ENCODE data around the gene OTOP3. TPM values are rescaled to one million over a fixed set of nuclear protein-coding genes. Genes with fewer than 3 reads are reported as not detected.

OTOP3 gene
- total and polyA plus RNA-seq, 2 of the 4 experiments (the other 2 are of a cell fraction), result not detected

DNA sequence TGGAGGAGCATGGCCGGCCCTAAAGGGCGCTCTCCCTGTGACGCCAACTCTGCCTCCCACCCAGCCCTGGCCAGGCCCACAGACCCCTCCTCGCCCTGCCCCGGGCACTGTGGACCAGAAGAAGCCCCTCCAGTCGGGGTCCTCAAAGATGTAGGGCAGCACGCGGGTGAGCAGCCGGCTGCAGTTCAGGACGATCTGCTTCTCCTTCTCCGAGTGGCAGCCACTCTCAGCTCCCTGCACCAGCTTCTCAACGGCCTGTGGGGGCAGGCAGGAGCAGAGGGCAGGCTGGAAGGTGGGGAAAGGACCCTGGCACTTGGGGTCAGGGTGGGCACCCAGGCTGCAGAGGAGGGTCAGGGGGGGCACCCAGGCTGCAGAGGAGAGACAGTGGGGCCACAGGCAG is 28.0 kb downstream of the OTOP3 start:
- Histone ChIP-seq H2AK5ac (ENCODE audit: low read depth, low read length) (no peak overlapping the region), H2AFZ (replicated peaks; ENCODE audit: low read length, poor library complexity) (peak overlapping the region; percentile 33), H4K5ac (ENCODE audit: low read depth, low read length) (no peak overlapping the region), H2AK9ac (replicated peaks; ENCODE audit: low read depth, low read length, poor library complexity) (no peak overlapping the region), H4K20me1 (ENCODE audit: insufficient read depth, low read length) (no peaks in the 10 kb centered on the region), H2BK5ac (ENCODE audit: low read depth, low read length, poor library complexity, severe bottlenecking) (no peak overlapping the region), H3K18ac (ENCODE audit: low read depth, low read length) (no peak overlapping the region), H3K27me3 (ENCODE audit: control insufficient read depth, insufficient read depth, low read length) (peaks cover 7% of the 10 kb centered on the region), H3K4ac (ENCODE audit: low read depth, low read length) (no peak overlapping the region), H2BK15ac (ENCODE audit: low read depth, low read length) (no peak overlapping the region), H2BK120ac (ENCODE audit: low read depth, low read length) (no peak overlapping the region), H3K23ac (ENCODE audit: low read depth, low read length) (no peak overlapping the region), H3K36me3 (ENCODE audit: control insufficient read depth, insufficient read depth, low read length) (no peaks in the 10 kb centered on the region), H3K4me2 (ENCODE audit: low read depth, low read length) (no peak overlapping the region), H3K14ac (replicated peaks; ENCODE audit: low read depth, low read length) (no peak overlapping the region), H3K56ac (ENCODE audit: extremely low read depth, insufficient read depth, low read length) (no peak overlapping the region), H3K9ac (ENCODE audit: low read depth, low read length) (no peak overlapping the region), H3K9me3 (ENCODE audit: control insufficient read depth, insufficient read depth, low read length) (no peaks in the 10 kb centered on the region), H2BK20ac (ENCODE audit: low read depth, low read length) (no peak overlapping the region), H3K27ac (ENCODE audit: insufficient read depth, low read length) (no peak overlapping the region), H3K9me1 (ENCODE audit: insufficient read depth, low read length) (no peaks in the 10 kb centered on the region), H3K4me1 (ENCODE audit: control insufficient read depth, insufficient read depth, low read length) (0 out of 2 replicates have a peak, but pooled peaks cover 1% of the 10 kb centered on the region), H4K8ac (ENCODE audit: low read depth in 2 of 2, low read length in 2 of 2) (no peak overlapping the region), H4K91ac (ENCODE audit: insufficient read depth, low read depth, low read length) (no peak overlapping the region), H3K79me1 (ENCODE audit: low read depth in 1 of 2, low read length in 2 of 2) (no peaks in the 10 kb centered on the region), H3K4me3 (ENCODE audit: insufficient read depth, low read depth, low read length) (no peak overlapping the region)
- ATAC-seq (ENCODE audit: low read depth), result no peak
- CTCF ChIA-PET, result interaction anchor here (0.6 to 1.0 kb wide), 2 partner anchors 48 to 71 kb away, joined by 3 read pairs; no protein-coding TSS in a partner anchor
- TF ChIP-seq, protein P1, sequence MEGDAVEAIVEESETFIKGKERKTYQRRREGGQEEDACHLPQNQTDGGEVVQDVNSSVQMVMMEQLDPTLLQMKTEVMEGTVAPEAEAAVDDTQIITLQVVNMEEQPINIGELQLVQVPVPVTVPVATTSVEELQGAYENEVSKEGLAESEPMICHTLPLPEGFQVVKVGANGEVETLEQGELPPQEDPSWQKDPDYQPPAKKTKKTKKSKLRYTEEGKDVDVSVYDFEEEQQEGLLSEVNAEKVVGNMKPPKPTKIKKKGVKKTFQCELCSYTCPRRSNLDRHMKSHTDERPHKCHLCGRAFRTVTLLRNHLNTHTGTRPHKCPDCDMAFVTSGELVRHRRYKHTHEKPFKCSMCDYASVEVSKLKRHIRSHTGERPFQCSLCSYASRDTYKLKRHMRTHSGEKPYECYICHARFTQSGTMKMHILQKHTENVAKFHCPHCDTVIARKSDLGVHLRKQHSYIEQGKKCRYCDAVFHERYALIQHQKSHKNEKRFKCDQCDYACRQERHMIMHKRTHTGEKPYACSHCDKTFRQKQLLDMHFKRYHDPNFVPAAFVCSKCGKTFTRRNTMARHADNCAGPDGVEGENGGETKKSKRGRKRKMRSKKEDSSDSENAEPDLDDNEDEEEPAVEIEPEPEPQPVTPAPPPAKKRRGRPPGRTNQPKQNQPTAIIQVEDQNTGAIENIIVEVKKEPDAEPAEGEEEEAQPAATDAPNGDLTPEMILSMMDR (conservative IDR thresholded peaks at IDR 0.05; ENCODE audit: low read depth, low read length), result peak; percentile 10; the same call in 1 of the 2 replicates
- no peak for TF ChIP-seq SMC3 (IDR thresholded peaks at IDR 0.05; ENCODE audit: low read depth, low read length)
- intact Hi-C loops (cut with micrococcal nuclease) (loop anchor here (5.0 kb wide), 1 partner anchor 84 kb away; the partner anchor contains the start of genes ATP5PD and KCTD2), in situ Hi-C loops (cut with MboI; ENCODE audit: low sequenced_read_pairs) (loop anchor here (10.0 kb wide), 1 partner anchor 241 kb away; the partner anchor contains the start of gene NUP85), dilution Hi-C loops (cut with HindIII; ENCODE audit: low sequenced_read_pairs, unreplicated experiment) (no loop called here)
- no TSS peak for BruUV-seq (replicated peaks)
- no peak for DNase-seq
- WGBS, 2 experiments (ENCODE audit: extremely low coverage in 2 of 2, insufficient read length in 1 of 2), result 51% methylated on average over 10 of the region's 12 CpGs; no CpG with 5 or more reads in 1 of the 2 experiments
- POLR2A ChIA-PET (ENCODE audit: unreplicated experiment), result no interaction called here
